GM18505 (cell line): ENCODE data around the gene ADAM8.
A peak's percentile ranks its signal among the peaks of the same experiment; 100 is the strongest.
"Not testable (repeated sequence)": the region's sequence is repeated elsewhere in the genome, so short reads cannot be mapped to it uniquely, and the experiment has no call there.

Source experiments
- ATAC-seq: cut with Tn5 transposase; IDR thresholded peaks from one replicate; pipeline ENCODE4 v1.9.1; 2021; ENCODE audit not compliant: unreplicated experiment
- POLR2A ChIP-seq: IDR thresholded peaks from 4 replicates; pipeline ENCODE4 v1.6.1; 2011; ENCODE audit warnings: borderline replicate concordance; ENCODE audit not compliant: insufficient read depth, insufficient read length; ENCODE audit errors: extremely low read depth

ADAM8 gene

GRCh38 chr10:133276435-133277201 is at the start of gene ADAM8:
Gene ADAM8, minus strand, starts transcription at chr10:133276868. Its CDS starts 51 bp downstream, at chr10:133276817.
- TF ChIP-seq POLR2A, result peak; percentile 86
- peak; percentile 42 for ATAC-seq

- no peak for TF ChIP-seq POLR2A
- ATAC-seq, result no peak
Measured at GRCh38 chr10:133326223-133326551, 49.5 kb upstream of the ADAM8 start.

- ATAC-seq, result no peak
- TF ChIP-seq POLR2A, result no peak
Measured at GRCh38 chr10:133325440-133326222, 49.0 kb upstream of the ADAM8 start.

GRCh38 chr10:133324857-133325260 is 48.2 kb upstream of the ADAM8 start:
- no peak for TF ChIP-seq POLR2A
- ATAC-seq, result no peak

- ATAC-seq, result no peak
- no peak for TF ChIP-seq POLR2A
Measured at GRCh38 chr10:133324198-133324792, 47.6 kb upstream of the ADAM8 start.

- ATAC-seq, result not testable (repeated sequence)
Measured at GRCh38 chr10:133322064-133322709, 45.5 kb upstream of the ADAM8 start.

- not testable (repeated sequence) for ATAC-seq
Measured at GRCh38 chr10:133320852-133321422, 44.3 kb upstream of the ADAM8 start.

- ATAC-seq, result peak; percentile 91
- no peak for TF ChIP-seq POLR2A
Measured at GRCh38 chr10:133318494-133319127, 41.9 kb upstream of the ADAM8 start.

- no peak for ATAC-seq
- TF ChIP-seq POLR2A, result no peak
Measured at GRCh38 chr10:133316732-133317131, 40.1 kb upstream of the ADAM8 start.

GRCh38 chr10:133316266-133316665 is 39.6 kb upstream of the ADAM8 start:
- no peak for ATAC-seq
- TF ChIP-seq POLR2A, result no peak

- no peak for TF ChIP-seq POLR2A
- ATAC-seq, result no peak
Measured at GRCh38 chr10:133315847-133316246, 39.2 kb upstream of the ADAM8 start.

- no peak for TF ChIP-seq POLR2A
- no peak for ATAC-seq
Measured at GRCh38 chr10:133314911-133315310, 38.2 kb upstream of the ADAM8 start.

GRCh38 chr10:133313192-133313591 is 36.5 kb upstream of the ADAM8 start:
- TF ChIP-seq POLR2A, result no peak
- ATAC-seq, result no peak
